GOT3 (cell line): Measurements from ENCODE around the gene AGAP1.

ENCODE experiments used
- DNase-seq: peaks from one replicate; lab custom pipeline; 2025; ENCODE audit warnings: mixed read lengths; lab: John Stamatoyannopoulos, UW

The AGAP1 gene

DNA sequence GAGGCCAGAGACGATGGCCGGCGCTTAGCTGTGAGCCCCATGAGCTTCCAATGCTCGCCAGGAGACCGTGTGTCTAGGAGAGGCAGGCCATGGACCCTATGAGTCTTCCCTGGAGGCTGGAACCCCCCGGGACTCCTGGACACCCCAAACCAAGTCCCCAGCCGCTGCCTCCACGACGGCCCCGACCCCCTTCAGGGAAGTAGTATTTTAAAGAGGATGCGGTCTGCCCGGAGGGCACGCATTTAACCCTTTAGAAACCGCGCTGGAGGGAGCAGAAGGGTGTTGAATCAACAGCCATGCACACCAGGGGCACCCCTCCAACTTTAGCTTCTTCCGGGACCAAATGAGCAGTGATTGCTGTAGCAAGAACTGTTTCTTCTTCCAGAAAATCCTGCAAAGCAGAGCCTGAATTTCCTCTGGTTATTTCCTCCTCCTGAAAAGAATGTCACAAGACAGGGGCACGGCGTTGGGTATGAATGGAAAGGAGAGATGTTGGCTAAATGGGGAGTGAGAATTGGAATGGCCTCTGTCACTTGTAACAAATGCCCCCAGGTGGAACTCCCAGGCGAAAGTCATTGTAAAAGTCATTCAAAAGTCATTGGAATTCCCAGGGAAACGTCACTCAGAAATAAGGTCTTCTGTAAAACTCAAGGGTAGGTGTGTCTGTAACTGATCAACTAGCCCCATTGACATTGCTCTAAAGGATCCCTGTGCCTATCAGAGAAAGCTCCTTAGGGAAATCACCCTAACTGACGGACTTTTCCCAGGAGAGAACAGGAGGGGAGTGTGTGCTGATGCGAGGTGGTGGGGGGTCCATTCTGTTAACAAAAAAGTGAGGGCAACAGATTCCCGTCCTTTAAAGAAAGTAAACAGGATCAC is 680.1 kb downstream of the AGAP1 start:
- DNase-seq, result no peak

DNA sequence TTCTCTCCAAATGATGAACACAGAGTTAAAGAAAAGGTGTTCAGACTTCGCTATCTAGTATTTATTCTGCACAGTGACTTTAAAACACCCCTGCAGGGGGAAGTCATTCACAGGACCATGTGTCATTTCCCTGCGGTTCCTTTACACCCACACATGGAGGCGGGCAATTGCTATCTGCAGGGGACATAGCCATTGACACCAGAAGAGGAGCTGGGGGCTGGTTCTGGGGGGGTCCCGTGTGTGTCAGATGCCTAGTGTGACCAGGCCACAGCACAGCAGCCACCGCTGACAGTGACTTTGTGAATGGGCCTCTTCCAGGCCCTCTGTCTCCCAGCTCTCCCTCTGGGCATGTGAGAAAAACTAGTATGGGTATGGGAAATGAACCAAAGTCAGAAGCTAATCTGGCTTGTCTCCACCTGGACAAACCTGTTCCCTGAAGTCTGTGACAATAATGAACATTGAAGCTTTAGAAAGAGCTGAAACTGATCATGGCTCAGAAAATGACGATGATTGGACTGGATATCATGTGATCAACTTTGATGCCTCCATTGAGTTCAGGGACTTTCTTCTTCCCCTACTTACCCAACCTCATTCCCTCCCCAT is 681.8 kb downstream of the AGAP1 start:
- no peak for DNase-seq

DNA sequence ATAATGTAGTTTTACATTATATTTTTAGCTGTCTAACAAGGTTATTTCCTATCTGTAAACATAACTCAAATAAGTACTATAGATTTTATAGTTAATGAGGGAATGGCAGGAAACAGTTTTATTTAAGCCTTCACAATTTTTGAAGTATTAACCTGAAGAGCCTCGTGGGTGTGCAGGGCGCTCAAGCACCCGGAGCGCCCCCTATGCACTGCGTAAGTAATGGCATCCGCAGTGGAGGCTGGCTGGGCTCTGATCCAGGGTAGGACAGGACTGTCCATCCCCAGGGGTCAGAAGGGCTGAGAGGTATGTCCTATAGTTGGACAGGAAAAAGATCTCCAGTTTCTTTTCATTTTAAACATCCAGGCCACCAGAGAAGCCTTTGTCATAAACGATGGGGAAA is 682.6 kb downstream of the AGAP1 start:
- DNase-seq, result no peak

DNA sequence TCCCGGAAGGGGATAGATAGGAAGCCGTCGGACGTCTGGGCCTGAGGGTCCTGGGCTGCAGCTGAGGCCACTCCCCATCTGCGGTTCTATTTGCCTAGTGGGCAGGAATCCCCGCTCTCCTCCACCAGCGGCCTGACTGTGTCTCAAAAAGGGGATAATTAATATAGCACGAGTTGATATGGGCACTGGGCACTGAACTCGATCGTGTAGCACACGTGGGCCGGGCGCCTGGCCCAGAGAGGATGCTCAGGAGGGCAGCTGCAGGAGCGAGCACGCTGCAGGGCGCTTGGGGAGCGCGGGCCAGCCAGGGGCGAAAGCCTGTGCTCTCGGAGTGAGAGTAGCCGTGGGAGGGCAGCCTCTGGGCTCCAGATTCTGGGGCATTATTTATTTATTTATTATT is 683.1 kb downstream of the AGAP1 start:
- DNase-seq, result no peak

DNA sequence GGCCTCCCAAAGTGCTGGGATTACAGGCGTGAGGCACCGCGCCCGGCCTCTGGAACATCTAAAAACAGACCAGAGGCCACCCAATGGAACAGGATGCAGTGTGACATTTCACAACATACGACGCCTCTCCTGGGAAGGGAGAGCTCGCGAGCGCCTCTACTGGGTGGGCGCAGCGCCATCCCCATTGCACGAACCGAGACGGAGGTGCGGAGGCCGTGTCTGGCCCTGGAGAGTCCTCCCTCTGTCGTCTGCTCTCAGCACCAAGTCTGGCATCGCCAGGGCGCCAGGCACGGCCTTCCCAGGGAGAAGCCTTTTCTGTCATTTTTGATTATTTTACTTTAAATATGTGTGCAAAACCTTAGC is 683.7 kb downstream of the AGAP1 start:
- DNase-seq, result no peak

DNA sequence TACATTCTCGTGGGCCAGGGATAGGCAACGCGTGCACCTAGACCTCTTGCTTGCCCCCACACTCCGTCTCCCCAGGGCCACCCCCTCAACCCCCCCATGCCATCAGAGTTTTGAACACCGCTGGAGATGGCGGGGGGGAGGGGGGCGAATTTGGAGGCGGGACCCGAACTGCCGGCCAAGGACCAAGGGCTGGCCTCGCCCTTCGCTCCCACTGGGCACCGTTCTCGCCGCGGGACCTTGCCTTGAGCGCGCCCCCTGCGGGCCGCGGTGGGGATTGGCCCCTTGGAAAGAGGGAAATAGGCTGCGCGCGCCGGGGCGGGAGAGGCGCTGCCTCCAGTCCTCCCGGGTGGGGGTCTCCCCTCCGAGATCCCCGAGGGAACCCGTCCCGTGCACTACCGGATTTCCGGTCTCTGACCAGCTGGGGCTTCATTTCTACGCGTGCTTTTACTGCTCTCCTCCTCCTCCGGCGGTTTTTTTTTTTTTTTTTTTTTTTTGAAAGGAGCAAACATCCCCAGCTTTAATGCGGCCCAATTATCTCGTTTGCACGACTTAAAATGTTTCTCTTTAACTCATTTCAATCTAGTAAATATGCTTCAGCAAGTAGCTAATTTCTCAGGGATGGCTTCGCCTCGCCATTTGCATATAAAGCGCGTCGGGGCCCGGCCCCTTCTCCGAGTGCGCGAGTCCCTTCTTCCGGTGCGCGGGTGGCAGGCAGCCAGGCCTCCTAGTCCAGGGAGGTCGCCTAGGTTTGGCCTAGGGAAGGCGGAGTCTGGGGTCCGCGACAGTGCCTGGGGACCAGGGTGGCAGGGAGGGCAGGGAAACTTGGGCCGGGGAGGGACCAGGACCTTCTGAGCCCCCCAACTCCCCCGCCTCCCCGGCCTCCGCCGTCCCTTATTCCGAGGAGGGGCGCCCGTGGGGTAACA is 684.4 kb downstream of the AGAP1 start:
- DNase-seq, result peak; percentile 21

DNA sequence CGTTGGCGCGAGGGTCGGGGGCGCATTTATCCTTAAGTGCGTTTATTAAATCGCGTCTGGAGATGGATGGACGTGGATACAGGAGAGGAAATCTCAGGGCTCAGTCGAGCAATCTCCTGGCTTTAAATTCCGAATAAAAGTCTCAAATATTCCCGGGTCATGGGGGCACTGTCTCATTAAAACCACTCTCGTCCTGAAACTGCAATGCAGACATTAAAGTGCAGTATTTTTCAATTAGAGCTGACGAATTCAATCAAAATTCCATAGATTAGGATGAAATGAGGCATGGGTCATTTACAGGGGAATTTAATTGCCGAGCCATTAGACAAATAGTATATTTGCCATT is 685.0 kb downstream of the AGAP1 start:
- no peak for DNase-seq

DNA sequence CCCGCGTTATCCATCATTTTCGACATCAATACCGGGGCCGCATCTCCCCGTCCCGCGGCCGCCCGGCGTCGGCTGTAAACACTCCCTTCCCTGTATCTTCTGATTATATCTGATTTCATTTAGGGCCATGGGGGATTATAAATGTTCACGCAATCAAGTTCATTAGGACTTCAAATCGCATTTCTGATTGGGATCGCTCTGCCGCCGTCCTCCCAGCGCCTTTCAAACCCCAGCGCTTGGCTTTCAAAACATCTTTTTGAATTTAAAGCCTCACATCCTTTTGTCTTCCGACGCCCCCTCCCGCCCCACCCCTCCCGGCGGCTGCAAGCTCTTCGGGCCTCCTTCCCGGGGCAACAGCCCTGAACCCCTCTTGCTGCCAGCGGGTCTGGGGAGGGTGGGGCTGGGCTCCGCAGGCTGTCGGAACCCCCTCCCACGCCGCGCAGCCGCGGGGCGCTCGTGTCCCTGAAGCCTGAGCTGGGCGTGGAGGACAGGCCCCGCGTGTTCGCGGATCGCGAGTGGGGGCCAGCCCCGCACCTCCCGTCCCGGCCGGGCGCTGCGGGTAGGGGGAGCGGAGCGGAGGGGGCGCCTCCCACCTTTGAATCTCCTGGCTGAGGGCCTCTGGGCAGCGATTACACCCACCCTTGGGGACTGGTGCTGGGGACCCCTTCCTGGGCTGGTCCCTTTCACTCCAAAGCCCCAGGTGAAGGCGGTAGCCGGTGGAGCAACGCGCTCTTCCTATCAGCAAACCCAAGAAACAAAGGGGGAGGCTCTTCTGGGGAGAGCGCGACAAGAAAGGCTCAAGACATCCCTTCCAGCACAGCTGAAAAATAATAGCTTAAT is 685.6 kb downstream of the AGAP1 start:
- no peak for DNase-seq

DNA sequence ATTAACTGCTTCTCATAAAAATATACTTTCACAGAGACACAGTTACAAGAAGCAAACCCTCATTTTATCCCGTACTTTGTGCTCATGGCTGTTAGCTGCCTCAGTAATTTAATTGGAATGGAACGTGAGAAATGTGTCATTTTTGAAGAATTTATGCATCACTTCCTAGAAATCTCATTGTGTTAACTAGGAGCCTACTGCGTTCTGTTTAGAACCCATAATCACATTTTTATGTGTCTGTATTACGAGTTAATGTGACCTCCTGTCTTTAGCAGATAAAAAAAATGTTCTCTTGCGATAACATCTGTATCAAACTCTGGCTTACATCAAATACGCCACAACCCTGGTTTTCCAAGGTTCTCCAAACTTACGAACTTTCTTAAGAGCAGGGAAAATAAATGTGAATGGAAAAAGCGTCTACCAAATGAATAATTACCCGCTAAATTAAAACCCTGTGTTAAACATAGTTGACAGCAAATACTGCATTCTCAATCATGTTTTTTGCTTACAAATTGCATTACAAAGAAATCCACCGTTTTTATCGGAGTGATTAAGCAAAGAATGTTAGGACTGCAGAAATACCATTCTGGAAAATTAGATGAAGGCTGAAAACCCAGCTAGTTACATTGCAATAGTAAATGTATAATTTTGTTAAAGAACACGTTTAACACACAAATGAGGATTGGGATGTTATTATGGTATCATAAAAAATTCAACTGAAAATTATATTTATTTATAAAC is 686.4 kb downstream of the AGAP1 start:
- no peak for DNase-seq

DNA sequence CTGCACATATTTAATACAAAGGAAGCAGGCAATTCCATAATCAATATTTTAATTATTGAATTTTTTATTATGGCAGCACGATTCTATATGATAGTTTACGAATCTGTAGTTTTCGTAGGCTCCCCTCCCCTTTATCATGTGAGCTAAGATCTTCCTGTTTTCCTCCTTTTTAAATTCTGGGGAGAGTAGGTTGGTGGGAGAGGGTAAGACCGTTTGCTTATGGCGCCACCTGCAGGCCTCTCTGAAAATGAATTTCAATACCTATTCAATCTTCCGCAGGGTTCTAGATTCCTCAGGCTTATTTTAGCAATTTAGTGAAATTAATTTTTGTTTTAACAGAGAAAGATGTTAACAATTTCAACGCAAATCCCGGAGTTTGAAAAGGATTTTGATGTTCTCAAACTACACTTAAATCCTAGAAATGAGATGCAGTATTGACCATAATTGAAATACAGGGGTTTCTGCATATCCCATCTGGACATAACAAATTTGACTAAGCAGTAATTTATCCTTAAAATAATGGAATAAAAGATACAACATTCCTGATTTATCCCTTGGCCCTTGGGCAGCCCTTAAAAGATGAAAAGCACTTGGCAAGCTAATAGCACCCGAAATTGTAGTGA is 687.1 kb downstream of the AGAP1 start:
- DNase-seq, result no peak
